ENCODE data around the gene ZNF160.
"Not testable (repeated sequence)": the region's sequence is repeated elsewhere in the genome, so short reads cannot be mapped to it uniquely, and the experiment has no call there.

ZNF160 gene

GRCh38 chr19:53109527-53109926 lies 6.3 kb upstream of the ZNF160 start:
- no peaks in the 10 kb centered on the region for H3K27me3 ChIP-seq (ENCODE audit: control insufficient read depth, insufficient read depth, low read length)
- H3K9ac ChIP-seq (ENCODE audit: low read length) = no peak overlapping the region
- peaks cover 2% of the 10 kb centered on the region for H3K36me3 ChIP-seq (ENCODE audit: control insufficient read depth, insufficient read depth, low read length)
- H3K4me1 ChIP-seq (ENCODE audit: control insufficient read depth, insufficient read depth, low read length) = no peaks in the 10 kb centered on the region
- H3K9me3 ChIP-seq (ENCODE audit: control insufficient read depth, low read length) = no peaks in the 10 kb centered on the region
- H3K4me3 ChIP-seq (ENCODE audit: low read length) = no peak overlapping the region

- H3K36me3 ChIP-seq (ENCODE audit: control insufficient read depth, insufficient read depth, low read length) = no peaks in the 10 kb centered on the region
- H3K27me3 ChIP-seq (ENCODE audit: control insufficient read depth, insufficient read depth, low read length) = no peaks in the 10 kb centered on the region
- peak overlapping the region; percentile 98 for H3K9ac ChIP-seq (ENCODE audit: low read length)
- peak overlapping the region; percentile 94 for H3K4me3 ChIP-seq (ENCODE audit: low read length)
- peaks cover 8% of the 10 kb centered on the region for H3K4me1 ChIP-seq (ENCODE audit: control insufficient read depth, insufficient read depth, low read length)
- H3K9me3 ChIP-seq (ENCODE audit: control insufficient read depth, low read length) = no peaks in the 10 kb centered on the region
These were observed 427 bp downstream of the ZNF160 start for GRCh38 chr19:53102756-53103233.

- no peaks in the 10 kb centered on the region for H3K36me3 ChIP-seq (ENCODE audit: control insufficient read depth, insufficient read depth, low read length)
- no peaks in the 10 kb centered on the region for H3K9me3 ChIP-seq (ENCODE audit: control insufficient read depth, low read length)
- H3K4me1 ChIP-seq (ENCODE audit: control insufficient read depth, insufficient read depth, low read length) = peaks cover 8% of the 10 kb centered on the region
- H3K9ac ChIP-seq (ENCODE audit: low read length) = peak overlapping the region; percentile 98
- H3K27me3 ChIP-seq (ENCODE audit: control insufficient read depth, insufficient read depth, low read length) = no peaks in the 10 kb centered on the region
- peak overlapping the region; percentile 94 for H3K4me3 ChIP-seq (ENCODE audit: low read length)
These were observed 941 bp downstream of the ZNF160 start for GRCh38 chr19:53102206-53102755.

- H3K36me3 ChIP-seq (ENCODE audit: control insufficient read depth, insufficient read depth, low read length) = no peaks in the 10 kb centered on the region
- H3K9me3 ChIP-seq (ENCODE audit: control insufficient read depth, low read length) = no peaks in the 10 kb centered on the region
- H3K4me3 ChIP-seq (ENCODE audit: low read length) = no peak overlapping the region
- H3K4me1 ChIP-seq (ENCODE audit: control insufficient read depth, insufficient read depth, low read length) = peaks cover 8% of the 10 kb centered on the region
- no peak overlapping the region for H3K9ac ChIP-seq (ENCODE audit: low read length)
- no peaks in the 10 kb centered on the region for H3K27me3 ChIP-seq (ENCODE audit: control insufficient read depth, insufficient read depth, low read length)
These were observed 1.7 kb downstream of the ZNF160 start for GRCh38 chr19:53101518-53101917.

- H3K9me3 ChIP-seq (ENCODE audit: control insufficient read depth, low read length); H3K27me3 ChIP-seq (ENCODE audit: control insufficient read depth, insufficient read depth, low read length); H3K4me1 ChIP-seq (ENCODE audit: control insufficient read depth, insufficient read depth, low read length); H3K36me3 ChIP-seq (ENCODE audit: control insufficient read depth, insufficient read depth, low read length); H3K4me3 ChIP-seq (ENCODE audit: low read length); H3K9ac ChIP-seq (ENCODE audit: low read length): not testable (repeated sequence)
These were observed 4.7 kb downstream of the ZNF160 start for GRCh38 chr19:53098570-53098969.

GRCh38 chr19:53096982-53097690 lies 6.1 kb downstream of the ZNF160 start:
- not testable (repeated sequence) for H3K4me3 ChIP-seq (ENCODE audit: low read length); H3K27me3 ChIP-seq (ENCODE audit: control insufficient read depth, insufficient read depth, low read length); H3K36me3 ChIP-seq (ENCODE audit: control insufficient read depth, insufficient read depth, low read length); H3K4me1 ChIP-seq (ENCODE audit: control insufficient read depth, insufficient read depth, low read length); H3K9me3 ChIP-seq (ENCODE audit: control insufficient read depth, low read length); H3K9ac ChIP-seq (ENCODE audit: low read length)

- H3K36me3 ChIP-seq (ENCODE audit: control insufficient read depth, insufficient read depth, low read length); H3K4me3 ChIP-seq (ENCODE audit: low read length); H3K4me1 ChIP-seq (ENCODE audit: control insufficient read depth, insufficient read depth, low read length); H3K9ac ChIP-seq (ENCODE audit: low read length); H3K9me3 ChIP-seq (ENCODE audit: control insufficient read depth, low read length); H3K27me3 ChIP-seq (ENCODE audit: control insufficient read depth, insufficient read depth, low read length): not testable (repeated sequence)
These were observed 6.6 kb downstream of the ZNF160 start for GRCh38 chr19:53096579-53096978.

- Histone ChIP-seq H3K4me1 (ENCODE audit: control insufficient read depth, insufficient read depth, low read length) (no peaks in the 10 kb centered on the region), H3K9me3 (ENCODE audit: control insufficient read depth, low read length) (no peaks in the 10 kb centered on the region), H3K9ac (ENCODE audit: low read length) (no peak overlapping the region), H3K36me3 (ENCODE audit: control insufficient read depth, insufficient read depth, low read length) (no peaks in the 10 kb centered on the region), H3K4me3 (ENCODE audit: low read length) (no peak overlapping the region), H3K27me3 (ENCODE audit: control insufficient read depth, insufficient read depth, low read length) (no peaks in the 10 kb centered on the region)
These were observed 8.3 kb downstream of the ZNF160 start for GRCh38 chr19:53094754-53095575.

- Histone ChIP-seq H3K4me1 (ENCODE audit: control insufficient read depth, insufficient read depth, low read length) (no peaks in the 10 kb centered on the region), H3K27me3 (ENCODE audit: control insufficient read depth, insufficient read depth, low read length) (no peaks in the 10 kb centered on the region), H3K36me3 (ENCODE audit: control insufficient read depth, insufficient read depth, low read length) (no peaks in the 10 kb centered on the region), H3K9ac (ENCODE audit: low read length) (no peak overlapping the region), H3K9me3 (ENCODE audit: control insufficient read depth, low read length) (no peaks in the 10 kb centered on the region), H3K4me3 (ENCODE audit: low read length) (no peak overlapping the region)
These were observed 10.5 kb downstream of the ZNF160 start for GRCh38 chr19:53092723-53093122.

- H3K27me3 ChIP-seq (ENCODE audit: control insufficient read depth, insufficient read depth, low read length) = no peaks in the 10 kb centered on the region
- H3K4me3 ChIP-seq (ENCODE audit: low read length) = no peak overlapping the region
- no peaks in the 10 kb centered on the region for H3K36me3 ChIP-seq (ENCODE audit: control insufficient read depth, insufficient read depth, low read length)
- H3K9me3 ChIP-seq (ENCODE audit: control insufficient read depth, low read length) = no peaks in the 10 kb centered on the region
- H3K9ac ChIP-seq (ENCODE audit: low read length) = no peak overlapping the region
- no peaks in the 10 kb centered on the region for H3K4me1 ChIP-seq (ENCODE audit: control insufficient read depth, insufficient read depth, low read length)
These were observed 11.6 kb downstream of the ZNF160 start for GRCh38 chr19:53091413-53092254.

- H3K4me3 ChIP-seq (ENCODE audit: low read length) = no peak overlapping the region
- no peak overlapping the region for H3K9ac ChIP-seq (ENCODE audit: low read length)
- no peaks in the 10 kb centered on the region for H3K4me1 ChIP-seq (ENCODE audit: control insufficient read depth, insufficient read depth, low read length)
- H3K36me3 ChIP-seq (ENCODE audit: control insufficient read depth, insufficient read depth, low read length) = peaks cover 3% of the 10 kb centered on the region
- H3K27me3 ChIP-seq (ENCODE audit: control insufficient read depth, insufficient read depth, low read length) = no peaks in the 10 kb centered on the region
- H3K9me3 ChIP-seq (ENCODE audit: control insufficient read depth, low read length) = no peaks in the 10 kb centered on the region
These were observed 15.1 kb downstream of the ZNF160 start for GRCh38 chr19:53088091-53088490.

Measured in mucosa of stomach (tissue), 1 donor.